SK-MEL-5 (cell line): ENCODE results near the gene AGPAT3. TPM values are rescaled to one million over a fixed set of nuclear protein-coding genes. Genes with fewer than 3 reads are reported as not detected.

Experiments
- DNase-seq: peaks from one replicate; pipeline ENCODE4 v3.0.0-alpha.2; 2016; ENCODE audit warnings: low read depth, low spot score
- in situ Hi-C: cut with HindIII; loops from 2 replicates; pipeline ENCODE4 v1.10.0; 2016; ENCODE audit warnings: low sequenced_read_pairs, high pct_unique_total_duplicates, low pct_unique_long_range_greater_than_20kb
- total RNA-seq: library from RNA; depleted of rRNA; stranded (reverse); fragments of >200 nt; shearing (Covaris generic); gene quantifications from 2 replicates; pipeline ENCODE4 v1.2.3, GENCODE V29; 2014

Gene AGPAT3
- total RNA-seq, 1 experiment from 2014 or later = 22.5 TPM

- no peak for DNase-seq
- in situ Hi-C loops = no loop called here
Observed at GRCh38 chr21:43909741-43910400, 44.8 kb downstream of the AGPAT3 start.

GRCh38 chr21:43910460-43910859 is 45.4 kb downstream of the AGPAT3 start:
- no peak for DNase-seq
- in situ Hi-C loops = no loop called here

- in situ Hi-C loops = no loop called here
- DNase-seq = no peak
Observed at GRCh38 chr21:43911015-43911934, 46.3 kb downstream of the AGPAT3 start.

GRCh38 chr21:43911935-43912487 is 47.0 kb downstream of the AGPAT3 start:
- in situ Hi-C loops = no loop called here
- no peak for DNase-seq

GRCh38 chr21:43912500-43912899 is 47.5 kb downstream of the AGPAT3 start:
- in situ Hi-C loops = no loop called here
- no peak for DNase-seq

- in situ Hi-C loops = no loop called here
- DNase-seq = no peak
Observed at GRCh38 chr21:43912910-43913309, 47.9 kb downstream of the AGPAT3 start.

GRCh38 chr21:43913928-43914327 is 48.9 kb downstream of the AGPAT3 start:
- in situ Hi-C loops = no loop called here
- no peak for DNase-seq

GRCh38 chr21:43916076-43916475 is 51.1 kb downstream of the AGPAT3 start:
- in situ Hi-C loops = no loop called here
- DNase-seq = no peak

GRCh38 chr21:43916691-43917514 is 51.9 kb downstream of the AGPAT3 start:
- in situ Hi-C loops = no loop called here
- no peak for DNase-seq

- DNase-seq = no peak
- in situ Hi-C loops = no loop called here
Observed at GRCh38 chr21:43917515-43918384, 52.7 kb downstream of the AGPAT3 start.

- in situ Hi-C loops = no loop called here
- DNase-seq = no peak
Observed at GRCh38 chr21:43918385-43918947, 53.4 kb downstream of the AGPAT3 start.

- DNase-seq = no peak
- in situ Hi-C loops = no loop called here
Observed at GRCh38 chr21:43919283-43919682, 54.3 kb downstream of the AGPAT3 start.

GRCh38 chr21:43919871-43920801 is 55.1 kb downstream of the AGPAT3 start:
- no peak for DNase-seq
- in situ Hi-C loops = no loop called here

GRCh38 chr21:43921571-43921978 is 56.6 kb downstream of the AGPAT3 start:
- in situ Hi-C loops = no loop called here
- DNase-seq = no peak

GRCh38 chr21:43921979-43922945 is 57.2 kb downstream of the AGPAT3 start:
- in situ Hi-C loops = no loop called here
- DNase-seq = no peak
